ENCODE measurements around the gene LARP4B. TPM values are rescaled to one million over a fixed set of nuclear protein-coding genes. Genes with fewer than 3 reads are reported as not detected.

LARP4B gene
- total RNA-seq, 4 donors from 2014 or later: 24.9 to 47.5 (median 35.2) TPM

DNA sequence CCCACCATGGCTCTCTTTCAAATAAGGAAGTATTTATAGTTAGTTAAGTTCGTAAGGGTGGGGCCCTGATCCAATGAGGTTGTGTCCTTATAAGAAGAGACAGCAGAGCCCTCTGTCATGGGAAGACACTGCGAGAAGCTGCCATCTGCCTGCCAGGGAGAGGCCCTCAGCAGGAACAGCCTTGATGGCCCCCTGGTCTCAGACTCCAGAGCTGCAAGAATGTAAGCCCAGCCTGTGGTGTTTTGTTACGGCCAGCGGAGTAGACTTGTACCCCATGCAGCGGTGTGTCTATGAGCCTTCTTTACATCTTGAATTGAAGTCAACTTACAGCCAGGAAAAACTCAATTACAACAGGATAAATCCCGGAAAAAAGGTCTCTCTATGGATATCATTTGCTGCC is 14.3 kb upstream of the LARP4B start:
- no peak for ATAC-seq
- H3K4me1 ChIP-seq: no peaks in the 10 kb centered on the region
- WGBS, 2 donors (ENCODE audit: low coverage in 1 of 2): 90 to 93% methylated on average over 6 of the region's 6 CpGs
- H3K27me3 ChIP-seq: no peaks in the 10 kb centered on the region
- TF ChIP-seq POLR2AphosphoS5 (IDR thresholded peaks at IDR 0.05) (no peak), EP300 (IDR thresholded peaks at IDR 0.05) (no peak), POLR2A (IDR thresholded peaks at IDR 0.05) (no peak)
- TF ChIP-seq, protein P1, sequence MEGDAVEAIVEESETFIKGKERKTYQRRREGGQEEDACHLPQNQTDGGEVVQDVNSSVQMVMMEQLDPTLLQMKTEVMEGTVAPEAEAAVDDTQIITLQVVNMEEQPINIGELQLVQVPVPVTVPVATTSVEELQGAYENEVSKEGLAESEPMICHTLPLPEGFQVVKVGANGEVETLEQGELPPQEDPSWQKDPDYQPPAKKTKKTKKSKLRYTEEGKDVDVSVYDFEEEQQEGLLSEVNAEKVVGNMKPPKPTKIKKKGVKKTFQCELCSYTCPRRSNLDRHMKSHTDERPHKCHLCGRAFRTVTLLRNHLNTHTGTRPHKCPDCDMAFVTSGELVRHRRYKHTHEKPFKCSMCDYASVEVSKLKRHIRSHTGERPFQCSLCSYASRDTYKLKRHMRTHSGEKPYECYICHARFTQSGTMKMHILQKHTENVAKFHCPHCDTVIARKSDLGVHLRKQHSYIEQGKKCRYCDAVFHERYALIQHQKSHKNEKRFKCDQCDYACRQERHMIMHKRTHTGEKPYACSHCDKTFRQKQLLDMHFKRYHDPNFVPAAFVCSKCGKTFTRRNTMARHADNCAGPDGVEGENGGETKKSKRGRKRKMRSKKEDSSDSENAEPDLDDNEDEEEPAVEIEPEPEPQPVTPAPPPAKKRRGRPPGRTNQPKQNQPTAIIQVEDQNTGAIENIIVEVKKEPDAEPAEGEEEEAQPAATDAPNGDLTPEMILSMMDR (IDR thresholded peaks at IDR 0.05): no peak
- no peak overlapping the region for H3K4me3 ChIP-seq
- no peaks in the 10 kb centered on the region for H3K36me3 ChIP-seq
- no peak overlapping the region for H3K27ac ChIP-seq
- no peaks in the 10 kb centered on the region for H3K9me3 ChIP-seq

DNA sequence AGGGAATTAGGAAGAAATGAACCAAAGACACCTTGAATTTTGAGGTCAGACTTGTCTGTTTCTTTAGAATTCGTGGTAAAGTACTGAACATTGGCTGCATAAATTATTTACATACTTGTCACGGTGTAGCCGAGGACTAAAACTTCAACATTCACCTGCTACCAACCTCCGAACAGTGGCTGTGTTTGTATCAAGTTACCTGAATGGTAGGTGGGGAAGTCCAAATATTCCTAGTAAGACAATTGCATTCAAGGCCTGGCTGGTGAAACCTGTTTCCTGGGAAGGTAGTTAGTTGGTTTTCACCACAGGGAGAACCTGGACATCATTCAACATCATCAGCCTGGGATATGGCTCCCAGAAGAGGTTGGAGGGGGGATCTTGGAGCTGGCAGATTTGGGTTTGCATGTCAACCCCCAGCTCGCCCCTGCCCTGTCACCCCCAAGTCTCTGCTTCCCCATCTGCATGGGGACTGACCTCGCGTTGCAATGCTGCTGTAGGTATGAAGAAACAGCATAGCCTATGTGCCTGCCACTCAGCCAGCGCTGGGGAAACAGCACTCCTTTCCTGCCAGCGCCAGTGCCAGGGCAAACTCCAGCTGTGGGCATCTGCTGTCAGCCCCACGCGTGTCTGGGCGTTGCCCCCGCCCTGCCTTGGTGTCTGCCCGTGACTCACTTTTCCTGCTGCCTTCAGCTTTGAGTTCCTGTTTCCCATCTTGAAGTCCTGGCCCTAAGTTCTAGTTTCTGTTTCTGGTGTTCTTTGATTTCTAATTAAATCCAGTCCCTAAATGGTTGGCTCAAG is 12.7 kb upstream of the LARP4B start:
- WGBS, 2 donors (ENCODE audit: low coverage in 1 of 2): 40 to 90% methylated on average over 2 to 11 of the region's 14 CpGs
- no peaks in the 10 kb centered on the region for H3K9me3 ChIP-seq
- no peaks in the 10 kb centered on the region for H3K27me3 ChIP-seq
- peak; percentile 83 for ATAC-seq
- H3K27ac ChIP-seq: peak overlapping the region in 3 of 4 donors; percentile 38 to 64 (median 48)
- TF ChIP-seq POLR2AphosphoS5 (IDR thresholded peaks at IDR 0.05) (no peak), EP300 (IDR thresholded peaks at IDR 0.05) (no peak), POLR2A (IDR thresholded peaks at IDR 0.05) (no peak)
- TF ChIP-seq, protein P1 (IDR thresholded peaks at IDR 0.05): no peak
- H3K4me3 ChIP-seq: no peak overlapping the region
- no peaks in the 10 kb centered on the region for H3K36me3 ChIP-seq
- H3K4me1 ChIP-seq: no peaks in the 10 kb centered on the region

DNA sequence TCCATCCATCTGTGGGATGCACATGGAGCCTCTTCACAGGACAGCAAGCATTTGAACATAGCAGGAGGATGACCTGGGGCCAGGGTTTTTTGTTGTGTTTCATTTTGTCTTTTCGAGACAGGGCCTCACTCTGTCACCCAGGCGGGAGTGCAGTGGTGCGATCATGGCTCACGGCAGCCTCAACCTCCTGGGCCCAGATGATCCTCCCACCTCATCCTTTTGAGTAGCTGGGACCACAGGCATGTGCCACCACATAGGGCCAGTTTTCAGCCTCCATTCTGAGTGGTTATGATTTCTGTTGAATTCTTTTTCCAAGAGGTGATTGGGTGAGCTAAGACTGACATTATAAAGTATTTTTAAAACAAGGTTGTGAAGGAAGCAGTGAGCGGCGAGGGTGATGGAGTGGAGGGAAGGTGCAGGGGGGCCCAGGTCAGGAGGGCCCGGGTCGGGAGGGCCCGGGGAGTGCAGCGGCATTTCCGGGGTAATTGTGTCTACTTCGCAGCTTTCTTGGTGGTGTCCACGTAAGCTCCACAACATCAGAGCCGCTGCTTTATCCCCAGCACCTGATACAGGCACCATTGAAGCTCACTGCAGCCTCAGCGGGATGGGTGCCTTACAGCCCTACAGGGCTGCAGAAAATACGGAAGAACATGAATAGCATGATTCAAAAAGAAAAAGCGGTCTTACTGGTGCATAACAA is 12.0 kb upstream of the LARP4B start:
- no peaks in the 10 kb centered on the region for H3K36me3 ChIP-seq
- no peak for ATAC-seq
- TF ChIP-seq, protein P1 (IDR thresholded peaks at IDR 0.05): no peak
- TF ChIP-seq POLR2A (IDR thresholded peaks at IDR 0.05): no peak
- TF ChIP-seq POLR2AphosphoS5 (IDR thresholded peaks at IDR 0.05): no peak
- no peak for TF ChIP-seq EP300 (IDR thresholded peaks at IDR 0.05)
- 80 to 97% methylated on average over 6 to 9 of the region's 17 CpGs for WGBS, 2 donors (ENCODE audit: low coverage in 1 of 2)
- no peak overlapping the region for H3K4me3 ChIP-seq
- no peaks in the 10 kb centered on the region for H3K9me3 ChIP-seq
- no peak overlapping the region for H3K27ac ChIP-seq
- H3K27me3 ChIP-seq: no peaks in the 10 kb centered on the region
- no peaks in the 10 kb centered on the region for H3K4me1 ChIP-seq

DNA sequence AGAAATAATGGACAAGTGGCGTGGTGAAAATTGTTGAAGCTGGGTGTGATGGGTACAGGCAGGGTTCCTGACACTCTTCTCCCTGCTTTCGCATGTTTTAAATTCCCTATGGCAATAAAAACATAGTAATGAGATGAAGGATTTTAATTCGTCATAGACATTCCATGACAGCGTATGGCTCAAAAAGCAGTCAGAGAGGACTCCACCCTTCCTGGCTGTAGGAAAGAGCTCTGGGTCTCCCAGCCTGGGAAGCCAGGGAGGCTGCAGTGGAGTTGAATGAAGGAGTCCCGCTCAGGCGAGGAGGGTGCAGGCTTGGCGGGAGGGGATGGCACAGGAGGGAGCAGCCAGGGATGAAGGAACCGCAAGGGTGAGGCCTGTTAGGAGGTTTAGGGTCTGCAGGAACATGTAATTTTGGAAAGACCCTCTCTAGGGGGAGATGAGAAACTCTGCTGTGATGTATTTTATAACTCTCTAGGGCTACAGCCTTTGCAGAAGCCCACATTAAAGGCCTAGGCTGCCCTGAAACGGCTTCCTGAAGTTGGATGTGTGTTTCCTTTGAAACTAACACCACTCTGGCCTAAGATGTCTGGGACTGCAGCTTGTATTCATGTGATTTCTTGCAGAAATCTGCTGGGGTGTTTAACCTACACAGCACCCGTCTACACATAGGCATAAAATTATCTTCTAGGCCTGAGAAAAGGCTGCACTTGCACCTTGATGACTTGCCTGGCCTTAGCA is 7.6 kb upstream of the LARP4B start:
- no peak for ATAC-seq
- Histone ChIP-seq H3K36me3 (no peaks in the 10 kb centered on the region), H3K27me3 (no peaks in the 10 kb centered on the region), H3K4me1 (no peaks in the 10 kb centered on the region), H3K27ac (no peak overlapping the region), H3K4me3 (no peak overlapping the region), H3K9me3 (no peaks in the 10 kb centered on the region)
- TF ChIP-seq POLR2AphosphoS5 (IDR thresholded peaks at IDR 0.05) (no peak), POLR2A (IDR thresholded peaks at IDR 0.05) (no peak), EP300 (IDR thresholded peaks at IDR 0.05) (no peak)
- TF ChIP-seq, protein P1 (IDR thresholded peaks at IDR 0.05): no peak
- WGBS, 2 donors (ENCODE audit: low coverage in 1 of 2): 69 to 81% methylated on average over 5 to 9 of the region's 10 CpGs

All from gastroesophageal sphincter (tissue), 4 donors.